GM19043 (cell line): Measurements from ENCODE around the gene TTBK2.
"Not testable (repeated sequence)": the region's sequence is repeated elsewhere in the genome, so short reads cannot be mapped to it uniquely, and the experiment has no call there.

Experiments
- ATAC-seq: cut with Tn5 transposase; IDR thresholded peaks from one replicate; pipeline ENCODE4 v1.9.1; 2021; ENCODE audit warnings: low read depth; ENCODE audit not compliant: unreplicated experiment

Gene TTBK2

DNA sequence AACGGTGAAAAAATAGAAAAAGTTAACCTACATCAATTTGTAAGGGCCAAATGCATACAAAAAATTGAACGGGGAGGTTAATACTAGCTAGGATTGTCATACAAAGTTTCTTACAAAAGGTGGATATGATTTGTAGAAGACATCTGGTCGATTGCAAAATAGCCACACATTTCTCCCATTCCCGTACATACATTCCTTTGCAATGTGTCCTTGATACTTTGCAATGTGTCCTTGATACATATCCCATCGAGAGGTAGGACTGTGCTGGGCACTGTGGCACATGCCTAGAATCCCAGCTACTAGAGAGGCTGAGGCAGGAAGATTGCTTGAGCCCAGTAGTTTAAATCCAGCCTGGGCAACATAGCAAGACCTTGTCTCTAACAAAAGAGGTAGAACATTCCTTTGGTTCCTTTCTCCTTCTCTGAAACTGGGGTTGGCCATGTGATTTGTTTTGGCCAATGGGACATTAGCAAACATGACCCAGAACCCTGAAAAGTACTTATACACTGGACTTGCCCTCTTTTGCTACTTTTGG is 9.5 kb downstream of the TTBK2 start:
- ATAC-seq = no peak

DNA sequence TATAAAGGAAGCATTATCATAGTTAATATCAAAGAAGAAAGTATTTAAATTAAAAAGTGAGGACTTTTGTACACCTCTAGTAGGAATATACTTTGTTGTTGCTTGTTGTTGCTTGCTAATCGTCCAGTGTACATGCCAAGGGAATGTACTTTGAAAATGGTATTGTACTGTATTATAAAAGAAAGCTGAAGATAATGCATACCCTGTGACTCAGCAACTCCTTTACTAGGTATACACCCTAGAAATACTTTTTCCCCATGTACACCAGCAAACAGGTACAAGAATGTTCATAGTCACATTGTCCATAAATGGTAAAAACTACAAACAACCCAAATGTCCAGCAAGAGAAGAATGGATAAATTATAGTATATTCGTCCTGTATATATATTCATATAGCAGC is 12.0 kb downstream of the TTBK2 start:
- no peak for ATAC-seq

DNA sequence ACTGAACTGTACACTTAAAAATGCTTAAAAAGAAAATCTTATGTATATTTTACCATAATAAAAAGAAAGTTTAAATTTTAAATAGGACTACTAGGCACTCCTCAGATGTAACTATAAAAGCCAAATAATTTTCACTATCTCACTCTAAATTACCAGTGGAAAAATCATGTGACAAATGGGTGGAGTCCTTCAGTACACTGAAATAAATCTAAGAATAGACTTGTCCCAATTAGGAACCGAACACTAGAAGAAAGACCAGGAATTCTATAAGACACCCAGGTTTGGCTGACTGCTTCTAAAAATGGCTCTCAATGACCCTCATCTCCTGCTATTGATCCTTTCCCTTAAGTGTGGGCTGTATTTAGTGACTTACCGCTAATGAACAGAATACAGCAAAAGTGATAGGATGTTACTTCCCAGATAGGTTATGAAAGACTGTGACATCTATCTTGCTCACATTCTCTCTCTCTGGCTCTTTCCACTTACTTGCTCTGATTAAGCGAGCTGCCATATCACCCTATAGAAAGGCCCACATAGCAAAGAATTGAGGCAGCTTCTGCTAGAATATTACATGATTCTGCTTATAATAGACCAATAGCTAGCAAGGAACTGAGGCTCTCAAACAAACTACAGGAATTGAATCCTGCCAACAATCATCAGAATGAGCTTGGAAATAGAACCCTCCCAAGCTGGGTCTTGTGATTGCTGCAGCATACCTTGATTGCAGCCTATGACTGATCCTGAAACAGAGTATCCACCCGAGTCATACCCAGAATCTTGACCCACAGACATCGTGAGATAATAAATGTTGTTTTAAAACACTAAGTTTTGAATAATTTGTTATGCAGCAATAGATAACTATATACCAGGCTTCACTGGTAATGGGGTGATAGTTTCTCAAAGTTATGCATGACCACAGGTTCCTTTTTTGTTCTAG is 16.9 kb downstream of the TTBK2 start:
- no peak for ATAC-seq

DNA sequence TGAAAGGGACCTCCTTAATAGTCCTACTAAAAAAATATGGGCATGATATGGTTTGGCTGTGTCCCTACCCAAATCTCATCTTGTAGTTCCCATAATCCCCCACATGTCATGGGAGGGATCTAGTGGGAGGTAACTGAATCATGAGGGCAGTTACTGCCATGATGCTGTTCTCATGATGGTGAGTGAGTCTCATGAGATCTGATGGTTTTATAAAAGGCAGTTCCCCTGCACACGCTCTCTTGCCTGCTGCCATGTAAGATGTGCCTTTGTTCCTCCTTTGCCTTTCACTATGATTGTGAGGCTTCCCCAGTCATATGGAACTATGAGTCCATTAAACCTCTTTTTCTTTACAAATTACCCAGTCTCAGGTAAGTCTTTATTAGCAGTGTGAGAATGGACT is 26.7 kb downstream of the TTBK2 start:
- ATAC-seq = not testable (repeated sequence)

DNA sequence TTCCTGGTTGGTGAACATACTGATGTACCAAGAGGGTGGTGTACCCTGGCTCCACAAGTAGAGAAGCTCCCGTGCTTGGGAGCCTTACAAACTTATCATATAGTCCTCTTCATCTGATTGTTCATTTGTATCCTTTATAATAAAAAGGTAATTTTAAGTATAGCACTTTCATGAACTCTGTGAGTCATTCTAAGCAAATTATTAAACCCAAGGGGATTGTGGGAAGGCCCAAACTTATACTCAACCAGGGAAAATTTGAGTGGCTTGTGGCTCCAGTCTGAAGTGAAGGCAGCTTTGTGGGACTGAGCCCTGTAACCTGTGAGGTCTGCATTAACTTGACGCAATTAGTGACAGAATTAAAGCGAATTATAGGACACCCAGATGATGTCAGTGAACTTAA is 29.0 kb downstream of the TTBK2 start:
- ATAC-seq = no peak

DNA sequence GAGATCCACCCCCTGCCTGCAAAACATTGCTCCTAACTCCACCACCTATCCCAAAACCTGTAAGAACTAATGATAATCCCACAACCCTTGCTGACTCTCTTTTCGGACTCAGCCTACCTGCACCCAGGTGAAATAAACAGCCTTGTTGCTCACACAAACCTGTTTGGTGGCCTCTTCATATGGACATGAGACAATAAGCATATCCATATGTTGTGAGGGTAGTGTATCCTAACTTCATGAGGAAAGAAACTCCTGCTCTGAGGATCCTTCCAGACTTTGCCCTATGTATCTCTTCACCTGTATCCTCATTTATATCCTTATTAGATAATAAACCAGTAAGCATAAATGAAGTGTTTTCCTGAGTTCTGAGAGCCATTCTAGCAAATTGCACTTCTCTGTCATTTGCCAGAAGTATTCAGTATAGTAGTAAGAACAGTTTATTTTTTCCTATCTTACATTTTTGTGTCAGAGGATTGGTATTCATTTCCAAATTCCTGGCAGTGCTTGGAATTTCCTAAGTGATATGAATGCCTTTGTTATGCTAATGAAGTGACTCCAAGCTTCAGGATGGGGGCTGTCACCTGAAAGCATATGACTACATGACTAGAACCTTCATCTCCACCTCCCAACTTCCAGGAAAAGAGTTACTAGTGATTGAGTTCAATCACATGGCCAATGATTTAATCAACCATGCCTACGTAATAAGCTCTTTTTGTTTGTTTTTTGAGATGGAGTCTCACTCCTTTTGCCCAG is 30.2 kb downstream of the TTBK2 start:
- ATAC-seq = no peak

DNA sequence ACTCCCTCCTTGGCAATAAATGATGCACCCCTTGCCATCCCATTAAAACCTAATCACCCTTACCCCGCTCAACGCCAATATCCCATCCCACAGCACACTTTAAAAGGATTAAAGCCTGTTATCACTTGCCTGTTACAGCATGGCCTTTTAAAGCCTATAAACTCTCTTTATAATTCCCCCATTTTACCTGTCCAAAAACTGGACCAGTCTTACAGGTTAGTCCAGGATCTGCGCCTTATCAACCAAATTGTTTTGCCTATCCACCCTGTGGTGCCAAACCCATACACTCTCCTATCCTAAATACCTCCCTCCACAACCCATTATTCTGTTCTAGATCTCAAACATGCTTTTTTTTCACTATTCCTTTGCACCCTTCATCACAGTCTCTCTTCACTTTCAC is 33.2 kb downstream of the TTBK2 start:
- ATAC-seq = not testable (repeated sequence)

DNA sequence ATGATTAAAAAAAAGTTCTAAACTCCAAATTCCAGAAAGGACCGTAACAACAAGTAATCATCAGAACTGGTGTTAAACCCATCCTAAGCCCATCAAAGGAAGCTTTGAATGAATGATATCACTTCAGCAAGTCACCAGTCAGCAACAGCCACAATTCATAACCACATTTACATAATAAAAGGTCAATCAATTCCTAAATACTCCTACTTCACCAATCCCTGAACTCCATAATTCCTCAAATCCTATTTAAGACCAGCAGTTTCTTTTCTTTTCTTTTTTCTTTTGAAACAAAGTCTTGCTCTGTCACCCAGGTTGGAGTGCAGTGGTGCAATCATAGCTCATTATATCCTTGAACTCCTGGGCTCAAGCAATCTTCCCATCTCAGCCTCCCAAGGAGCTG is 40.5 kb downstream of the TTBK2 start:
- no peak for ATAC-seq

DNA sequence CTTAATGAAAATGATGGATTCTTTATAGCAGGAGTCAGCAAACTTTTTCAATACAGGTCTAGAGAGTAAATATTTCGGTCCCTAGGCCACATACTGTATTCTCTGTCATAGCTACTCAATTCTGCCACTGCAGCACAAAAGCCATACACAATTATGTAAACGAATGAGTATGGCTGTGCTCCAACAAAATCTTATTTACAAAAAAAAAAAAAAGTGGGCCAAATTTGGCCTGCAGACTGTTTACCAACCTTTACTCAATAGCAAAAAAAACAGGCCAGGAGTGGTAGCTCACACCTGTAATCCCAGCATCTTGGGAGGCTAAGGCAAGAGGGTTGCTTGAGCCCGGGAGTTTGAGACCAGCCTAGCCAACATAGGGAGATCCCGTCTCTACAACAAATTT is 41.1 kb downstream of the TTBK2 start:
- no peak for ATAC-seq

DNA sequence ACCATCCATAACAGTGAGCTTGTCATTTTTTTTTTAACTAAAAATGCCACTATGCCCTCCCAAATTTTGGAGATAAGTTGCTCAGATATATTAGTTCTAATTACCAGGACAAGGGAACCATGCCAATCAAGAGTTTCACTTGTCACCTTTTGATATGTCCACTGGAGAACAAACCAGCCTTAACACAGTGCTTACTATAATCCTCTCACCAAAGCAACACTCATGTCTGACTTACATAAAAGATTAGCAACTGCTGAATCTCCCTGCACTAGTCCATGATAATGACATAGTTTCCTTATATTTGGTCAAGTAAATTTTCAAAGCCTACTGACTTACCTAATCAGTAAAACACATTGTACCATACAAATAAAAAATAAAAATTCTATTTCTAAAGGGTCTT is 44.4 kb downstream of the TTBK2 start:
- ATAC-seq = no peak

DNA sequence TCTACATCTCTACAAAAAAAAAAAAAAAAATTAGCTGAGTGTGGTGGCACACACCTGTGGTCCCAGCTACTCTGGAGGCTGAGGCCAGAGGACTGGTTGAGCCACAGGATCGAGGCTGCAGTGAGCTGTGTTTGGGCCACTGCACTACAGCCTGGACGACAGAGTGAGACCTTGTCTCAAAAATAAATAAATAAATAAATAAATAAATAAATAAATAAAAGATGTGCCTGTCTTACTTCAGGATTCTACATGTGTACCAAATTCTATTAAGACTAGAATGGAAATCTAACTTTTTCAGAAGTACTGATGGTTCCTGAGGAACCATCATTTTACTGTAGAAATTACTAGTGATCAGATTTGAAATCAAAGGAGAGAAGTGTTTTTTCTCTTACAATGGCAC is 51.9 kb downstream of the TTBK2 start:
- no peak for ATAC-seq

DNA sequence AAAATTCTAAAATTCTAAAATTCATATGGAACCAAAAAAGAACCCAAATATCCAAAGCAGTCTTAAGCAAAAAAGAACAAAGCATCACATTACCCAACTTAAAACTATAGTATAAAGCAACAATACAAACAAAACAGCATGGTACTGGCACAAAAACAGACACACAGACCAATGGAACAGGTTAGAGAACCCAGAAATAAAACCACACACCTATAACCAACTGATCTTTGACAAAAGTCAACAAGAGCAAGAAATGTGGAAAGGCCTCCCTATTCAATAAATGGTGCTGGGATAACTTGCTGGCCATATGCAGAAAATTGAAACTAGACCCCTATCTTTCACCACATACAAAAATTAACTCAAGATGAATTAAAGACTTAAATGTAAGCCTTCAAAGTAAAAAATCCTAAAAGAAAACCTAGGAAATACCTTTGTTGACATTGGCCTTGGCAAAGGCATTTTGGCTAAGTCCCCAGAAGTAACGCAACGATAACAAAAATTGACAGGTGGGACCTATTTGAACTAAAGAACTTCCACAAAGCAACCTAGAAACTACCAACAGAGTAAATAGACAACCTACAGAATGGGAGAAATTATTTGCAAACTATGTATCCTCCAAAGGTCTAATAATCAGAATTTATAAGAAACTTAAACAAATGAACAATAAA is 56.9 kb downstream of the TTBK2 start:
- no peak for ATAC-seq

DNA sequence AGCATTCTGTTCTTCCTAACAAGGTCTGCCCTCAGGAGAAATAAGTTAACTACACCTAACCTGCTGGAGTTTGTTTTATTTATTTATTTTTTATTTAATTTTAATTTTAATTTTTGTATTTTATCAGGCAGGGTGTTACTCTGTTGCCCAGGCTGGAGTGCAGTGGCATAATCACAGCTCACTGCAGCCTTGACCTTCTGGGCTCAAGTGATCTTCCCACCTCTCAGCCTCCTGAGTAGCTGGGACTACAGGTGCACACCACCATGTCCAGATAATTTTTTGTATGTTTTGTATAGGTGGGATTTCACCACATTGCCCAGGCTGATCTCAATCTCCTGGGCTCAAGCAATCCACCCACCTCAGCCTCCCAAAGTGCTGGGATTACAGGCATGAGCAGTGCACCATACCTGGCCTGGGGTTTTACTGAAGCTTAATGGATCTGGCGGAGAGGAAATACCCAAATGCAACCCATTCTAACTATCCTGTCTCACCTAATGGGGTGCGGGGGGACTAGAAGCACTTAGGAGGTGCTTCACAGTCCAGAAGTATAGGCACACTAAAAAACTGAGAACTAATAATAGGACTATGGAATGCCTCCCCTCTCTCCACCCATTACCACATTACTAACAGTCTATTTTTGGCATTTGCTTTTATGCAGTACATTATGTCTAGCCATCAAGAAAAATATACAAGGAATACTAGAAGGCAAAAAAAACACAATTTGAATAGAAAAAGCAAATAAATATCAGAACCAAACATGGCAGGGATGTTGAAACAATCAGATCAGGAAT is 61.4 kb downstream of the TTBK2 start:
- ATAC-seq = no peak

DNA sequence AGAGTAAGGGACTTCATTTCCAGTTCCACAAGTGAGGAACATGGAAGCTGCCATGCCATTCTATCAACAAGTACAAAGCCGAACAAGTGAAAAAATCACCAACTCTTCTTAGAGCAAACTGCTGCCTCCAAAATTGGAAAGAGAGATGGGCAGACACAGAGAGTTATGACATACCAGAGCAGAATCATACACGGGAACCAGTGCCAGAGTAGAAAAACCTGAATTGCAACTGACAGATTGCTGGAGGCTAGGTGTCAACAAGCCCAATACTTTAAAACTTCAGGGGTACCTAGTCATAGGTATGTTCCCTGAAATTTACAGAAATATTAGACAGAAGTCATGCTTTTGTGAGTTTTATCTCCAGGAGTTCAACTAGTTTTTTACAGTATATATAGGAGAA is 62.0 kb downstream of the TTBK2 start:
- no peak for ATAC-seq

DNA sequence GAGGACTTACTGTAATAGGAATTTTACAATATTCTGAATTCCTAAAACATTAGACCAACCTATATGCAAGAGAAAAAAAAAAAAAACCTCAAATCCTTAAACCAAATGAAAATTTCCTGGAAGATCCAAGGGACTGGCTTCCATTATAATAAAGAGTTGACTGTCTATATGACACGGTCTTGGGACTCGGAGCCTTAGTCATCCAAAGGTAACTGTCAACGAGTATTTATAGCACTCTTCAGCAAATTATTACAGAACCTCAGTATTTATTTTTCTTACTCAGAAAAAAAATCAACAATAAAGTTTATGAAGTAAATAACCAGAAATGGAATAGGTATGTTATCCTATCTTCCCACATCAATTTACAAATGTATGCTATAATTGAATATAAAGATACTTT is 66.0 kb downstream of the TTBK2 start:
- ATAC-seq = no peak

DNA sequence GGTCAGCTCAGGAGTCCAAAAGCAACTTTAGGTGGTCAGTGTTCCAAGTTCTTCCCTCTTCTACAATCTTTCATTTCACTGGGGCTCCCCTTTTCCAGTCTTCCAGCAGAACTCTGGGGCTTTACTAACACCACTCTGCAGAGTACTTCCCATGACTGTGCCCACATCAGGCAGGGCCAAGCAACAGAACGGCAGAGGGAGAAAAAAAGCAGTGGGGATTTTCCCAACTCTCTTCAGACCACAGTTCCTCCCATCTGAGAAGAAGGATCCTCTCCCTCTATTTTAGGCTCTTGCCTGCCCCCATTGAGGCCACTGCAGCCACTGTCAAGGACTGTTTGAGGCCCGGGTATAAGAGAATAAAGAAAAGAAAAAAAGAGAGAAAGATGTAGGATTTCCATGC is 70.7 kb downstream of the TTBK2 start:
- no peak for ATAC-seq

DNA sequence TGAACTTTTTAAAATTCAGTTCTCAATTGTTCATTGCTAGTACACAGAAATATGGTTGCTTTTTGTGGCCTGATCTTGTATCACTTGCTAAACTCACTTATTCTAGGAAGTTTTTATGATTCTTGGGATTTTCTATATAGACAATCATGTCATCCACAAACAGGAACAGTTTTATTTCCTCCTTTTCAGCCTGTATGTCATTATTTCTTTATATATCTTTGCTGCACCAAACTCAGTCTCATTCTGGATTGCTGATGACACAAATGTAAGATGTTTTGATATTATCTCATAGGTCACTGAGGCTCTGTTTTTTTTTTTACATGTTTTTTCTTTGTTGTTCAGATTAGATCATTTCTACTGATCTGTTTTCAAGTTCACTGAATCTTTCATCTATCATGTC is 71.7 kb downstream of the TTBK2 start:
- no peak for ATAC-seq

DNA sequence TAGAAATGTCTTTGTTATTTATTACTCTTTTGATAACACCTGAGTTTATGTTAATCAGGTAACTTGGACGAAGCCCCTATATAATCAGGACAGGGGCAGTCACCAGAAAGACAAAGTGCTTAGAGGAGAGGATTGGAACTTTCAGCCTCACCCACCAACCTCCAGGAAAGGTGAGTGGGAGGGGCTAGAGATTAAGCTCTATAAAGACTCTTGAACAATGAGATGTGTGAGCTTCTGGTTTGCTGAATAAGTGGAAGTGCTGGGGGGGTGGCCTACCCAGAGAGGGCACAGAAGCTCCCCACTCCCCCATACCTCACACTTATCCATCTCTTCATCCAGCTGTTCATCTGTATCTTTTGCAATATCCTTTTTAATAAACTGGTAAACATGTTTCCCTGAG is 73.9 kb downstream of the TTBK2 start:
- no peak for ATAC-seq

DNA sequence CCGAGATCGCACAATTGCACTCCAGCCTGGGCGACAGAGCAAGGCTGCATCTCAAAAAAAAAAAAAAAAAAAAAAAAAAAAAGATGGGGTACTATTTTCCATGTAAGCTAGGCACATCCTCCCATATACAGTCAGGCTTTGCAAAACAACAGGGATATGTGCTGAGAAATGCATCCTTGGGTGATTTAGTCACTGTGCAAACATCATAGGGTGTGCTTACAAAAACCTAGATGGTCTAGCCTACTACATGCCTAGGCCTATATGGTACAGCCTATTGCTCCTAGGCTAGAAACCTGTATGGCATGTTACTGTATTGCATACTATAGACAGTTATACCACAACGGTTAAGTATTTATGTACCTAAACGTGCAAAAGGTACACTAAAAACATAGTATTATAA is 75.0 kb downstream of the TTBK2 start:
- no peak for ATAC-seq

DNA sequence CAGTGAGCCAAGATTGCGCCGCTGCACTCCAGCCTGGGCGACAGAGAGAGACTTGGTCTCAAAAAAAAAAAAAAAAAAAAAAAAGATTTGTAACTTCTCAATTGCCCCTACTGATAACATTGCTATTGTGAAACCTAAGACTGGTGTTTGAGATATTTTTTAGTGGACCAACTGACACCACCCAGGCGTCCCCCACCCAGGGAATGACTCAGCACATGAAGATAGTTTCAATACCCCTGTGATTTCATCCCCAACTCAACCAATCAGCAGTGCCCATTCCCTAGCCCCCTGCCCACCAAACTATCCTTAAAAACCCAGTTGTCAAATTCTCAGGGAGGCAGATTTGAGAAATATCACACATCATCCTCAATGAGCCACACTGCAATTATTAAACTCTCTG is 76.9 kb downstream of the TTBK2 start:
- no peak for ATAC-seq
